ENCODE results near the gene BCLAF1. TPM values are rescaled to one million over a fixed set of nuclear protein-coding genes. Genes with fewer than 3 reads are reported as not detected.

The BCLAF1 gene
- total and polyA plus RNA-seq, 2 of the 8 experiments (the other 6 are each of a cell fraction or from before 2014, with no cell fraction given): 30.5 to 230 TPM

DNA sequence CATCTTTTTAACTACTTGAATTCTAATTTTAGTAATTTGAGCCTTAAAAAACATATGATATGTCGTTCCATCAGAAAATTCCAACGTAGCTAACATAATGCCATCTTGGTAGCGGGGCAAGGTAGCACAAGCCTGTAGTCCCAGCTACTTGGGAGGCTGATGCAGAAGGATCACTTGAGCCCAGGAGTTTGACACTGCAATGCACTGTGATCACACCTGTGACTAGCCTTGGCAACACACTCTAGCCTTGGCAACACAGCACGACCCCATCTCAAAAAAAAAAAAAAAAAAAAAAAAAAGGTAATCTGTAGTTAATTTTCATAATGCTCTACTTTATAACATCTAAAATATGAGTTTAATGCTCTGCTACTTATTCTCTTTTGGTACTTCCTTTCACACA, 6.7 kb downstream of the BCLAF1 start:
- Histone ChIP-seq H3K23me2 (ENCODE audit: low read depth, low read length) (no peaks in the 10 kb centered on the region), H2BK12ac (ENCODE audit: low read depth, low read length) (no peak overlapping the region), H3K18ac (ENCODE audit: extremely low read depth, low read length) (no peak overlapping the region), H3K14ac (ENCODE audit: insufficient read length) (no peak overlapping the region), H2BK120ac (replicated peaks; ENCODE audit: low read depth, low read length) (no peak overlapping the region), H3K23ac (ENCODE audit: insufficient read length) (no peak overlapping the region), H3K4me2 (ENCODE audit: insufficient read depth in 1 of 2, low read depth in 2 of 2, low read length in 2 of 2) (no peak overlapping the region), H3K27me3 (replicated peaks in 1 of 4; ENCODE audit: control insufficient read depth in 3 of 4, extremely low read depth in 1 of 4, insufficient read depth in 3 of 4, low read length in 3 of 4) (no peaks in the 10 kb centered on the region), H4K91ac (replicated peaks; ENCODE audit: insufficient read length, low read length) (no peak overlapping the region), H3K4me3 (ENCODE audit: extremely low read depth in 1 of 4, insufficient read depth in 2 of 4, low read depth in 3 of 4, low read length in 4 of 4) (no peak overlapping the region), H2BK15ac (ENCODE audit: low read length) (no peak overlapping the region), H3K79me1 (ENCODE audit: low read depth, low read length) (no peaks in the 10 kb centered on the region), H2BK5ac (ENCODE audit: low read depth, low read length) (no peak overlapping the region), H3K4me1 (replicated peaks in 1 of 4; ENCODE audit: control insufficient read depth in 3 of 4, insufficient read depth in 4 of 4, low read length in 3 of 4) (peaks cover 0 to 4% (median 2%) of the 10 kb centered on the region in 4 experiments; a peak in 3 of 7 replicates), H4K20me1 (replicated peaks in 1 of 2; ENCODE audit: control insufficient read depth in 1 of 2, insufficient read depth in 2 of 2, low read length in 2 of 2) (peaks cover 26 to 46% of the 10 kb centered on the region in 2 experiments), H3K36me3 (ENCODE audit: control insufficient read depth in 2 of 4, insufficient read depth in 4 of 4, low read length in 3 of 4) (peaks cover 0 to 33% (median 14%) of the 10 kb centered on the region in 4 experiments; a peak in 4 of 8 replicates), H4K5ac (ENCODE audit: insufficient read length, low read depth, low read length) (no peak overlapping the region), H3K4ac (replicated peaks; ENCODE audit: insufficient read length, low read depth, low read length) (no peak overlapping the region), H3K27ac (ENCODE audit: low read depth, low read length) (no peak overlapping the region), H3K9me3 (ENCODE audit: insufficient read depth in 2 of 2, low read depth in 1 of 2, low read length in 1 of 2) (no peaks in the 10 kb centered on the region), H2BK20ac (ENCODE audit: low read length) (no peak overlapping the region), H3K56ac (replicated peaks; ENCODE audit: insufficient read length, low read depth, low read length) (no peak overlapping the region), H2AFZ (ENCODE audit: low read length) (no peak overlapping the region), H3K79me2 (ENCODE audit: control insufficient read depth in 1 of 2, insufficient read depth in 2 of 2, low read length in 2 of 2) (peaks cover 60 to 98% of the 10 kb centered on the region in 2 experiments), H4K8ac (ENCODE audit: extremely low read depth, insufficient read depth, low read length) (no peak overlapping the region), H2AK5ac (ENCODE audit: low read depth, low read length) (no peak overlapping the region), H3K9ac (replicated peaks in 1 of 4; ENCODE audit: extremely low read depth in 1 of 4, low read depth in 3 of 4, low read length in 3 of 4) (no peak overlapping the region)
- WGBS, 2 experiments (ENCODE audit: extremely low coverage in 1 of 2, insufficient coverage in 1 of 2, insufficient read length in 1 of 2, insufficient replicate concordance in 2 of 2, low coverage in 1 of 2, low lambda C conversion rate in 2 of 2, missing lambda C conversion rate in 1 of 2): 86% methylated on average over 4 of the region's 4 CpGs; no CpG with 5 or more reads in 1 of the 2 experiments
- ChIA-PET CTCF (ENCODE audit: partially characterized antibody) (interaction anchor here (1.5 kb wide), 1 partner anchor 19 kb away, joined by 6 read pairs; no protein-coding TSS in a partner anchor), POLR2A (ENCODE audit: partially characterized antibody) (interaction anchor here (0.7 to 1.9 kb wide), 2 partner anchors 20 to 267 kb away, joined by 3 to 6 read pairs; partner anchors contain the start of gene MAP7)
- DNase-seq (ENCODE audit: low read depth in 1 of 2, low spot score in 2 of 2) (no peak), FAIRE-seq (no peak)
- no peak for TF ChIP-seq TCF12 (IDR thresholded peaks at IDR 0.05; ENCODE audit: low read depth, low read length)
- no peak for TF ChIP-seq HDAC2 (IDR thresholded peaks at IDR 0.05; ENCODE audit: borderline replicate concordance in 1 of 2, low read depth in 2 of 2, low read length in 2 of 2)
- no peak for TF ChIP-seq CBX8 (IDR thresholded peaks at IDR 0.05; ENCODE audit: borderline replicate concordance, low read depth, low read length)
- no peak for TF ChIP-seq RXRA (IDR thresholded peaks at IDR 0.05; ENCODE audit: insufficient read depth, low read depth, low read length)
- no peak for TF ChIP-seq SIRT6 (IDR thresholded peaks at IDR 0.05; ENCODE audit: low read length)
- TF ChIP-seq BACH1 (IDR thresholded peaks at IDR 0.05; ENCODE audit: low read length): no peak
- no peak for TF ChIP-seq KDM5A (IDR thresholded peaks at IDR 0.05; ENCODE audit: low read length)
- TF ChIP-seq CEBPB (IDR thresholded peaks at IDR 0.05; ENCODE audit: low read depth, low read length): no peak
- no peak for TF ChIP-seq CTBP2 (IDR thresholded peaks at IDR 0.05; ENCODE audit: borderline replicate concordance, insufficient read depth, insufficient read length, low read length)
- TF ChIP-seq NRF1 (IDR thresholded peaks at IDR 0.05; ENCODE audit: low read depth, low read length): no peak
- TF ChIP-seq SRF (IDR thresholded peaks at IDR 0.05; ENCODE audit: low read depth, low read length): no peak
- no peak for TF ChIP-seq RNF2 (IDR thresholded peaks at IDR 0.05; ENCODE audit: borderline replicate concordance, low read depth, low read length, missing control alignments, poor library complexity, severe bottlenecking)
- no peak for TF ChIP-seq NANOG (IDR thresholded peaks at IDR 0.05; ENCODE audit: insufficient read depth, low read depth, low read length, poor library complexity, severe bottlenecking)
- TF ChIP-seq POLR2AphosphoS5 (IDR thresholded peaks at IDR 0.05; ENCODE audit: low read depth, low read length): no peak

Data from H1 (cell line).